ENCODE measurements around the gene VWA5A. TPM values are rescaled to one million over a fixed set of nuclear protein-coding genes. Genes with fewer than 3 reads are reported as not detected.

Gene VWA5A
- total and polyA plus RNA-seq, 10 of the 15 experiments (the other 5 are each of a cell fraction or from before 2014, with no cell fraction given): 0.45 to 1.6 (median 1.0) TPM

DNA sequence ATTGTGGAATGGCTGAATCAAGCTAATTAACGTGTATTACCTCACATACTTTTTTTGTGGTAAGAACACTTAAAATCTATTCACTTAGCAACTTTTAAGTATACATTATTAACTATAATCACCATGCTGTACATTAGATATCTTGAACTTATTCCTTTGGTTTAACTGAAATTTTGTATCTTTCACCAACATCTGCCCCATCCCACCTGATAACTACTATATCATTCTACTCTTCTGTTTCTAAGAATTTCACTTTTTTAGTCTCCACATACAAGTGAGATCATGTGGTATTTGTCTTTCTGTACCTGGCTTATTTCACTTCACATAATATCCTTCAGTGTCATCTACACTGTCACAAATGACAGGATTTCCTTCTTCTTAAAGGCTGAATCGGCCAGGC is 17.1 kb upstream of the VWA5A start:
- FAIRE-seq (no peak), ATAC-seq (no peak), DNase-seq (ENCODE audit: low read depth, low spot score) (no peak)
- Histone ChIP-seq H3K4me1 (ENCODE audit: control insufficient read depth, insufficient read depth, low read length) (no peaks in the 10 kb centered on the region), H3K27me3 (replicated peaks in 1 of 2; ENCODE audit: control insufficient read depth in 2 of 2, insufficient read depth in 2 of 2, low read length in 1 of 2) (no peaks in the 10 kb centered on the region; a peak in 2 of 4 replicates), H3K4me2 (ENCODE audit: control insufficient read depth, insufficient read depth) (no peak overlapping the region), H3K9ac (ENCODE audit: control insufficient read depth, insufficient read depth, low read length) (no peak overlapping the region), H3K9me3 (replicated peaks; ENCODE audit: control insufficient read depth, insufficient read depth, low read length) (no peaks in the 10 kb centered on the region), H4K20me1 (ENCODE audit: control insufficient read depth, insufficient read depth) (no peaks in the 10 kb centered on the region), H3K27ac (ENCODE audit: control insufficient read depth, insufficient read depth) (no peak overlapping the region), H3K79me2 (ENCODE audit: control insufficient read depth, insufficient read depth, low read length) (no peaks in the 10 kb centered on the region), H2AFZ (ENCODE audit: control insufficient read depth, low read depth, low read length) (no peak overlapping the region), H3K36me3 (ENCODE audit: control insufficient read depth in 2 of 2, insufficient read depth in 2 of 2, low read length in 1 of 2) (no peaks in the 10 kb centered on the region), H3K4me3 (no peak overlapping the region)
- ChIA-PET SMC1A (ENCODE audit: uncharacterized antibody, unreplicated experiment) (no interaction called here), POLR2A (no interaction called here), RAD21 (ENCODE audit: unreplicated experiment) (no interaction called here), CTCF (no interaction called here)
- 21% methylated on average over 2 of the region's 2 CpGs for WGBS (ENCODE audit: insufficient coverage, insufficient replicate concordance, low lambda C conversion rate, missing lambda C conversion rate)
- intact Hi-C loops (cut with micrococcal nuclease; ENCODE audit: unreplicated experiment): no loop called here
- no TSS peak for BruUV-seq (replicated peaks)
- in situ Hi-C loops (cut with MboI): no loop called here
- TF ChIP-seq NFYA (IDR thresholded peaks at IDR 0.05; ENCODE audit: borderline replicate concordance, low read depth, low read length): no peak
- no peak for TF ChIP-seq SP1 (IDR thresholded peaks at IDR 0.05; ENCODE audit: low read depth, low read length)
- TF ChIP-seq MEF2A (IDR thresholded peaks at IDR 0.05; ENCODE audit: insufficient read depth, low read depth, low read length): no peak
- no peak for TF ChIP-seq SMARCA5 (IDR thresholded peaks at IDR 0.05)
- no peak for TF ChIP-seq MYC (IDR thresholded peaks at IDR 0.05; ENCODE audit: insufficient read depth, insufficient read length, insufficient replicate concordance, low read length, severe bottlenecking)
- TF ChIP-seq, protein P1, sequence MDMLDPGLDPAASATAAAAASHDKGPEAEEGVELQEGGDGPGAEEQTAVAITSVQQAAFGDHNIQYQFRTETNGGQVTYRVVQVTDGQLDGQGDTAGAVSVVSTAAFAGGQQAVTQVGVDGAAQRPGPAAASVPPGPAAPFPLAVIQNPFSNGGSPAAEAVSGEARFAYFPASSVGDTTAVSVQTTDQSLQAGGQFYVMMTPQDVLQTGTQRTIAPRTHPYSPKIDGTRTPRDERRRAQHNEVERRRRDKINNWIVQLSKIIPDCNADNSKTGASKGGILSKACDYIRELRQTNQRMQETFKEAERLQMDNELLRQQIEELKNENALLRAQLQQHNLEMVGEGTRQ (IDR thresholded peaks at IDR 0.05; ENCODE audit: borderline replicate concordance, low read depth, low read length): no peak
- TF ChIP-seq WRNIP1 (IDR thresholded peaks at IDR 0.05; ENCODE audit: borderline replicate concordance, low read depth, low read length): no peak
- no peak for TF ChIP-seq SRF (IDR thresholded peaks at IDR 0.05; ENCODE audit: low read depth in 2 of 2, low read length in 2 of 2)
- TF ChIP-seq, protein P2, sequence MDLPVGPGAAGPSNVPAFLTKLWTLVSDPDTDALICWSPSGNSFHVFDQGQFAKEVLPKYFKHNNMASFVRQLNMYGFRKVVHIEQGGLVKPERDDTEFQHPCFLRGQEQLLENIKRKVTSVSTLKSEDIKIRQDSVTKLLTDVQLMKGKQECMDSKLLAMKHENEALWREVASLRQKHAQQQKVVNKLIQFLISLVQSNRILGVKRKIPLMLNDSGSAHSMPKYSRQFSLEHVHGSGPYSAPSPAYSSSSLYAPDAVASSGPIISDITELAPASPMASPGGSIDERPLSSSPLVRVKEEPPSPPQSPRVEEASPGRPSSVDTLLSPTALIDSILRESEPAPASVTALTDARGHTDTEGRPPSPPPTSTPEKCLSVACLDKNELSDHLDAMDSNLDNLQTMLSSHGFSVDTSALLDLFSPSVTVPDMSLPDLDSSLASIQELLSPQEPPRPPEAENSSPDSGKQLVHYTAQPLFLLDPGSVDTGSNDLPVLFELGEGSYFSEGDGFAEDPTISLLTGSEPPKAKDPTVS (IDR thresholded peaks at IDR 0.05; ENCODE audit: low read depth, low read length): no peak
- TF ChIP-seq SMAD1 (IDR thresholded peaks at IDR 0.05; ENCODE audit: low read depth, partially characterized antibody): no peak
- TF ChIP-seq, protein P3, sequence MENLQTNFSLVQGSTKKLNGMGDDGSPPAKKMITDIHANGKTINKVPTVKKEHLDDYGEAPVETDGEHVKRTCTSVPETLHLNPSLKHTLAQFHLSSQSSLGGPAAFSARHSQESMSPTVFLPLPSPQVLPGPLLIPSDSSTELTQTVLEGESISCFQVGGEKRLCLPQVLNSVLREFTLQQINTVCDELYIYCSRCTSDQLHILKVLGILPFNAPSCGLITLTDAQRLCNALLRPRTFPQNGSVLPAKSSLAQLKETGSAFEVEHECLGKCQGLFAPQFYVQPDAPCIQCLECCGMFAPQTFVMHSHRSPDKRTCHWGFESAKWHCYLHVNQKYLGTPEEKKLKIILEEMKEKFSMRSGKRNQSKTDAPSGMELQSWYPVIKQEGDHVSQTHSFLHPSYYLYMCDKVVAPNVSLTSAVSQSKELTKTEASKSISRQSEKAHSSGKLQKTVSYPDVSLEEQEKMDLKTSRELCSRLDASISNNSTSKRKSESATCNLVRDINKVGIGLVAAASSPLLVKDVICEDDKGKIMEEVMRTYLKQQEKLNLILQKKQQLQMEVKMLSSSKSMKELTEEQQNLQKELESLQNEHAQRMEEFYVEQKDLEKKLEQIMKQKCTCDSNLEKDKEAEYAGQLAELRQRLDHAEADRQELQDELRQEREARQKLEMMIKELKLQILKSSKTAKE (IDR thresholded peaks at IDR 0.05; ENCODE audit: low read depth, poor library complexity, severe bottlenecking): no peak
- no peak for TF ChIP-seq ZNF274 (IDR thresholded peaks at IDR 0.05; ENCODE audit: insufficient read depth, insufficient read length)
- TF ChIP-seq, protein P4, sequence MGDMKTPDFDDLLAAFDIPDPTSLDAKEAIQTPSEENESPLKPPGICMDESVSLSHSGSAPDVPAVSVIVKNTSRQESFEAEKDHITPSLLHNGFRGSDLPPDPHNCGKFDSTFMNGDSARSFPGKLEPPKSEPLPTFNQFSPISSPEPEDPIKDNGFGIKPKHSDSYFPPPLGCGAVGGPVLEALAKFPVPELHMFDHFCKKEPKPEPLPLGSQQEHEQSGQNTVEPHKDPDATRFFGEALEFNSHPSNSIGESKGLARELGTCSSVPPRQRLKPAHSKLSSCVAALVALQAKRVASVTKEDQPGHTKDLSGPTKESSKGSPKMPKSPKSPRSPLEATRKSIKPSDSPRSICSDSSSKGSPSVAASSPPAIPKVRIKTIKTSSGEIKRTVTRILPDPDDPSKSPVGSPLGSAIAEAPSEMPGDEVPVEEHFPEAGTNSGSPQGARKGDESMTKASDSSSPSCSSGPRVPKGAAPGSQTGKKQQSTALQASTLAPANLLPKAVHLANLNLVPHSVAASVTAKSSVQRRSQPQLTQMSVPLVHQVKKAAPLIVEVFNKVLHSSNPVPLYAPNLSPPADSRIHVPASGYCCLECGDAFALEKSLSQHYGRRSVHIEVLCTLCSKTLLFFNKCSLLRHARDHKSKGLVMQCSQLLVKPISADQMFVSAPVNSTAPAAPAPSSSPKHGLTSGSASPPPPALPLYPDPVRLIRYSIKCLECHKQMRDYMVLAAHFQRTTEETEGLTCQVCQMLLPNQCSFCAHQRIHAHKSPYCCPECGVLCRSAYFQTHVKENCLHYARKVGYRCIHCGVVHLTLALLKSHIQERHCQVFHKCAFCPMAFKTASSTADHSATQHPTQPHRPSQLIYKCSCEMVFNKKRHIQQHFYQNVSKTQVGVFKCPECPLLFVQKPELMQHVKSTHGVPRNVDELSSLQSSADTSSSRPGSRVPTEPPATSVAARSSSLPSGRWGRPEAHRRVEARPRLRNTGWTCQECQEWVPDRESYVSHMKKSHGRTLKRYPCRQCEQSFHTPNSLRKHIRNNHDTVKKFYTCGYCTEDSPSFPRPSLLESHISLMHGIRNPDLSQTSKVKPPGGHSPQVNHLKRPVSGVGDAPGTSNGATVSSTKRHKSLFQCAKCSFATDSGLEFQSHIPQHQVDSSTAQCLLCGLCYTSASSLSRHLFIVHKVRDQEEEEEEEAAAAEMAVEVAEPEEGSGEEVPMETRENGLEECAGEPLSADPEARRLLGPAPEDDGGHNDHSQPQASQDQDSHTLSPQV (IDR thresholded peaks at IDR 0.05): no peak
- no peak for TF ChIP-seq IRF4 (IDR thresholded peaks at IDR 0.05; ENCODE audit: low read depth, low read length)
- TF ChIP-seq CHD4 (IDR thresholded peaks at IDR 0.05): no peak
- TF ChIP-seq JUND (IDR thresholded peaks at IDR 0.05; ENCODE audit: low read depth, low read length): no peak
